Endothelial cell of umbilical vein (primary cell): ENCODE measurements around the gene SLC5A10.

Experiments used
- CTCF ChIP-seq, 2 donors: IDR thresholded peaks; 1 replicate in 1 of 2; 2 replicates in 1 of 2; pipeline ENCODE4 v1.5.1; 2011; ENCODE audit warnings: low read length in 2 of 2, mild to moderate bottlenecking in 2 of 2, moderate library complexity in 2 of 2, control low read depth in 1 of 2, inconsistent platforms in 1 of 2, low read depth in 1 of 2; ENCODE audit not compliant: insufficient read depth in 1 of 2; ENCODE audit errors: extremely low read depth in 1 of 2
- EZH2 ChIP-seq: IDR thresholded peaks from 2 replicates; pipeline ENCODE4 v1.6.1; 2012; ENCODE audit warnings: borderline replicate concordance, low read depth, mild to moderate bottlenecking, moderate library complexity, low read length, inconsistent platforms; ENCODE audit not compliant: severe bottlenecking
- FOS ChIP-seq: IDR thresholded peaks from 2 replicates; pipeline ENCODE4 v1.6.1; 2011; ENCODE audit warnings: mild to moderate bottlenecking, low read length, moderate library complexity, borderline replicate concordance; ENCODE audit not compliant: insufficient read depth
- POLR2A ChIP-seq: IDR thresholded peaks from 2 replicates; pipeline ENCODE4 v1.6.1; 2012; ENCODE audit warnings: low read depth, mild to moderate bottlenecking, control low read depth, low read length
- POLR2AphosphoS5 ChIP-seq: IDR thresholded peaks from 2 replicates; pipeline ENCODE4 v1.6.1; 2012; ENCODE audit warnings: low read depth, mild to moderate bottlenecking, control low read depth, low read length, moderate library complexity; ENCODE audit not compliant: insufficient read depth

- TF ChIP-seq CTCF (IDR thresholded peaks at IDR 0.05; ENCODE audit: extremely low read depth in 1 of 2, insufficient read depth in 1 of 2, low read depth in 1 of 2, low read length in 2 of 2) (no peak), FOS (no peak), POLR2A (no peak), EZH2 (no peak), POLR2AphosphoS5 (no peak)
Measured at GRCh38 chr17:18955009-18955408, 3.0 kb downstream of the SLC5A10 start.
